ENCODE results near the gene SLC2A13. TPM values are rescaled to one million over a fixed set of nuclear protein-coding genes. Genes with fewer than 3 reads are reported as not detected.

SLC2A13 gene
- total and polyA plus RNA-seq, 11 donors = 1.9 to 17.6 (median 8.5) TPM

- Histone ChIP-seq H3K27ac (no peak overlapping the region), H3K4me3 (no peak overlapping the region), H3K36me3 (no peaks in the 10 kb centered on the region), H3K27me3 (no peaks in the 10 kb centered on the region), H3K9me3 (peaks cover 0 to 19% (median 0%) of the 10 kb centered on the region in 12 donors), H3K4me1 (no peaks in the 10 kb centered on the region)
- ATAC-seq (no peak), DNase-seq (no peak)
- 45 to 100% (median 86%) methylated on average over 1 of the region's 1 CpG for WGBS, 4 donors
- TF ChIP-seq POLR2A (IDR thresholded peaks at IDR 0.05) = no peak
- TF ChIP-seq, protein P1, sequence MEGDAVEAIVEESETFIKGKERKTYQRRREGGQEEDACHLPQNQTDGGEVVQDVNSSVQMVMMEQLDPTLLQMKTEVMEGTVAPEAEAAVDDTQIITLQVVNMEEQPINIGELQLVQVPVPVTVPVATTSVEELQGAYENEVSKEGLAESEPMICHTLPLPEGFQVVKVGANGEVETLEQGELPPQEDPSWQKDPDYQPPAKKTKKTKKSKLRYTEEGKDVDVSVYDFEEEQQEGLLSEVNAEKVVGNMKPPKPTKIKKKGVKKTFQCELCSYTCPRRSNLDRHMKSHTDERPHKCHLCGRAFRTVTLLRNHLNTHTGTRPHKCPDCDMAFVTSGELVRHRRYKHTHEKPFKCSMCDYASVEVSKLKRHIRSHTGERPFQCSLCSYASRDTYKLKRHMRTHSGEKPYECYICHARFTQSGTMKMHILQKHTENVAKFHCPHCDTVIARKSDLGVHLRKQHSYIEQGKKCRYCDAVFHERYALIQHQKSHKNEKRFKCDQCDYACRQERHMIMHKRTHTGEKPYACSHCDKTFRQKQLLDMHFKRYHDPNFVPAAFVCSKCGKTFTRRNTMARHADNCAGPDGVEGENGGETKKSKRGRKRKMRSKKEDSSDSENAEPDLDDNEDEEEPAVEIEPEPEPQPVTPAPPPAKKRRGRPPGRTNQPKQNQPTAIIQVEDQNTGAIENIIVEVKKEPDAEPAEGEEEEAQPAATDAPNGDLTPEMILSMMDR (IDR thresholded peaks at IDR 0.05) = no peak
- intact Hi-C loops (cut with DNase I) = no loop called here
Observed at GRCh38 chr12:39743655-39744054, 362.2 kb downstream of the SLC2A13 start.

GRCh38 chr12:39736406-39736805 lies 369.5 kb downstream of the SLC2A13 start:
- no peak for TF ChIP-seq POLR2A (IDR thresholded peaks at IDR 0.05)
- TF ChIP-seq, protein P1 (IDR thresholded peaks at IDR 0.05) = no peak
- no peak for DNase-seq

DNA sequence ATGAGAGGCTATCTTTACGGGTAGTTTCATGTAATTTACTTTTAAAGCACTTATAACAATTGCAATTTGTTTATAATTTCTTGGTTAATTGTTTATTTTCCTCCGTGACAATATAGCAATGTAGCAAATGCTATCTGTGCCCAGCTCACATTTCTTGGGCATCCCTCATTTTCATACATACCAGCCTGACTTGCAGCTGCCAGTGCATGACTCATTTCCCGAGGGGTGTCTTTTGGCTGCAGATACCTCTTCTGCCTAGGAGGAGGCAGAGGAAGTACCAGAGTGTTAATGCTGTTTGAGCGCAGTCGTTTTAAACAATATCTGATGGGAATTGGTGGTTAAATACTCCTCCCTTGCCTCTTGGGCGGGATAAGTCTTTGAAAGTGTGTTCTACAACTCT lies 382.1 kb downstream of the SLC2A13 start:
- 51 to 67% (median 60%) methylated on average over 6 of the region's 6 CpGs for WGBS, 4 donors
- TF ChIP-seq, protein P1 (IDR thresholded peaks at IDR 0.05) = no peak
- no peak for TF ChIP-seq POLR2A (IDR thresholded peaks at IDR 0.05)
- H3K36me3 ChIP-seq = no peaks in the 10 kb centered on the region
- H3K27me3 ChIP-seq = no peaks in the 10 kb centered on the region
- ATAC-seq (no peak), DNase-seq (no peak)
- no peaks in the 10 kb centered on the region for H3K4me1 ChIP-seq
- peaks cover 0 to 12% (median 0%) of the 10 kb centered on the region in 12 donors for H3K9me3 ChIP-seq
- H3K27ac ChIP-seq = no peak overlapping the region
- intact Hi-C loops (cut with DNase I) = no loop called here
- no peak overlapping the region for H3K4me3 ChIP-seq

More at GRCh38 chr12:39736406-39736805, 369.5 kb downstream of the SLC2A13 start:
- ATAC-seq = no peak
- Histone ChIP-seq H3K4me3 (no peak overlapping the region), H3K4me1 (no peaks in the 10 kb centered on the region), H3K36me3 (no peaks in the 10 kb centered on the region), H3K9me3 (peaks cover 0 to 54% (median 23%) of the 10 kb centered on the region in 12 donors), H3K27me3 (no peaks in the 10 kb centered on the region), H3K27ac (no peak overlapping the region)
- 87 to 92% (median 90%) methylated on average over 2 of the region's 2 CpGs for WGBS, 4 donors
- intact Hi-C loops (cut with DNase I) = no loop called here

DNA sequence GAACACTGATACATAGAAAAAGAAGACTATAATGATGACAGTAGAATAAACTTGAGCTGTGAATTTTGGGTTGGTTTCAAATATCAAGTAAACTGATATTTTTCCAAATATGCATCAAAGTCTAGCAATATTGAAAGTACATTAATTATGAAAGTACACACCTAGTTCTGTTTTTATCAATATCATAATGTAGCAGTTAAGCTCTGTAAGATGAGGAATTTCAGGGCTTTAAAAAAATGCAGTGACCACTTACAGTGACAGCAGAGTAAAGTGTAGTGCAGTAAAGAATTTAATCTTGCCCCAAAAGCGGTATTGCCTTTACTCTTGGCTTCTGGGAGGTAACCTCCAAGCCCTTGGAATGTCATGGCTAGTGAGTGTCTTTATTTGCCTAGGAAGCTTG lies 383.4 kb downstream of the SLC2A13 start:
- intact Hi-C loops (cut with DNase I) = no loop called here
- TF ChIP-seq POLR2A (IDR thresholded peaks at IDR 0.05) = no peak
- TF ChIP-seq, protein P1 (IDR thresholded peaks at IDR 0.05) = no peak
- H3K36me3 ChIP-seq = no peaks in the 10 kb centered on the region
- no peak for ATAC-seq
- no peak overlapping the region for H3K27ac ChIP-seq
- DNase-seq = no peak
- 52 to 87% (median 66%) methylated on average over 1 of the region's 1 CpG for WGBS, 4 donors
- peaks cover 0 to 7% (median 0%) of the 10 kb centered on the region in 12 donors for H3K9me3 ChIP-seq
- H3K4me1 ChIP-seq = no peaks in the 10 kb centered on the region
- no peaks in the 10 kb centered on the region for H3K27me3 ChIP-seq
- no peak overlapping the region for H3K4me3 ChIP-seq
